HCT116 (cell line): ENCODE data around the gene FKBP2. TPM values are rescaled to one million over a fixed set of nuclear protein-coding genes. Genes with fewer than 3 reads are reported as not detected.
A peak's percentile ranks its signal among the peaks of the same experiment; 100 is the strongest.

Experiments used
- ATAC-seq: fragments of 200-7000 bp; cut with Tn5 transposase; 2 replicates; pipeline ENCODE4 v1.9.1; 2020; ENCODE audit warnings: mild to moderate bottlenecking, moderate library complexity
- BruUV-seq: library from RNA; stranded (reverse); fragments of 400-500 nt; replicated peaks from 2 replicates; lab custom pipeline; 2021; lab: Mats Ljungman, UMichigan
- CTCF ChIA-PET: fragments of 300-600 bp; sonication (Branson Sonifier 250); formaldehyde crosslinking; loops from one replicate; lab custom pipeline; 2021; ENCODE audit warnings: antibody characterized with exemption; lab: Charles Lee
- POLR2A ChIA-PET: fragments of 300-600, 350-600 bp; sonication (Branson Sonifier 250); formaldehyde crosslinking; loops from one replicate; lab custom pipeline; 2021; ENCODE audit warnings: antibody characterized with exemption; lab: Charles Lee
- RAD21 ChIA-PET, 2 experiments: fragments of 300-600 bp; sonication (Branson Sonifier 250); formaldehyde crosslinking; loops; one replicate each; lab custom pipeline; 2023; ENCODE audit warnings: low total read pairs in 2 of 2; ENCODE audit not compliant: uncharacterized antibody in 2 of 2, unreplicated experiment in 2 of 2, low non-redundant PET in 1 of 2; lab: Charles Lee
- DNase-seq: peaks from one replicate; pipeline ENCODE4 v3.0.0-alpha.2; 2010; ENCODE audit warnings: low read depth, low spot score
- H2AFZ ChIP-seq: fragments of 200-600 bp; shearing (Covaris generic), sonication (generic); 2 replicates; pipeline ENCODE4 v1.6.1; 2017; ENCODE audit warnings: low read depth, mixed run types, mixed read lengths, antibody characterized with exemption, low read length; ENCODE audit not compliant: poor library complexity, severe bottlenecking
- H3K27ac ChIP-seq: 2 replicates; pipeline ENCODE4 v1.5.1; 2012; ENCODE audit warnings: low read depth, low read length
- H3K27me3 ChIP-seq: fragments of 200-600 bp; sonication (generic); 2 replicates; pipeline ENCODE4 v1.6.1; 2016; ENCODE audit warnings: mixed run types, low read length, mixed read lengths; ENCODE audit not compliant: insufficient read depth
- H3K36me3 ChIP-seq, 2 experiments: fragments of 200-500 bp in 1 of 2; fragments of 200-600 bp in 1 of 2; sonication (Bioruptor generic) in 1 of 2; sonication (generic) in 1 of 2; 2 replicates each; pipeline versions ENCODE4 v1.5.1 to v1.6.1; 2014 to 2016; ENCODE audit warnings: low read length in 2 of 2, inconsistent platforms in 1 of 2, mixed read lengths in 1 of 2, mixed run types in 1 of 2; ENCODE audit not compliant: insufficient read depth in 2 of 2, control insufficient read depth in 1 of 2
- H3K4me1 ChIP-seq, 2 experiments: fragments of 200-600 bp in 1 of 2; sonication (generic) in 1 of 2; 2 replicates each; pipeline versions ENCODE4 v1.5.1 to v1.6.1; 2012 to 2017; ENCODE audit warnings: low read length in 2 of 2, inconsistent platforms in 1 of 2, mild to moderate bottlenecking in 1 of 2, mixed read lengths in 1 of 2, mixed run types in 1 of 2, moderate library complexity in 1 of 2; ENCODE audit not compliant: insufficient read depth in 2 of 2, control insufficient read depth in 1 of 2
- H3K4me2 ChIP-seq: fragments of 200-600 bp; sonication (generic); 2 replicates; pipeline ENCODE4 v1.6.1; 2017; ENCODE audit warnings: mixed run types, low read length, mixed read lengths
- H3K4me3 ChIP-seq, 2 experiments: fragments of 200-600 bp in 1 of 2; sonication (generic) in 1 of 2; replicated peaks in 1 of 2; 2 replicates each; pipeline ENCODE4 v1.5.1; 2011 to 2016; ENCODE audit warnings: low read length in 2 of 2, control low read depth in 1 of 2, low read depth in 1 of 2, mild to moderate bottlenecking in 1 of 2, mixed read lengths in 1 of 2, mixed run types in 1 of 2
- H3K79me2 ChIP-seq: fragments of 200-600 bp; sonication (generic); 2 replicates; pipeline ENCODE4 v1.6.1; 2017; ENCODE audit warnings: mild to moderate bottlenecking, mixed run types, low read length, moderate library complexity, mixed read lengths; ENCODE audit not compliant: insufficient read depth
- H3K9ac ChIP-seq: fragments of 200-600 bp; sonication (generic); 2 replicates; pipeline ENCODE4 v1.6.1; 2016; ENCODE audit warnings: low read length, mixed read lengths
- H3K9me2 ChIP-seq: fragments of 200-600 bp; sonication (generic), shearing (Covaris generic); 2 replicates; pipeline ENCODE4 v1.6.1; 2017; ENCODE audit warnings: mixed run types, mild to moderate bottlenecking, moderate library complexity; ENCODE audit not compliant: insufficient read depth
- H3K9me3 ChIP-seq, 2 experiments: fragments of 200-500 bp in 1 of 2; fragments of 200-600 bp in 1 of 2; sonication (Bioruptor generic) in 1 of 2; sonication (generic) in 1 of 2; 2 replicates each; pipeline ENCODE4 v1.6.1; 2014 to 2017; ENCODE audit warnings: low read length in 2 of 2, mixed read lengths in 2 of 2, inconsistent platforms in 1 of 2, low read depth in 1 of 2, mild to moderate bottlenecking in 1 of 2, mixed run types in 1 of 2, moderate library complexity in 1 of 2; ENCODE audit not compliant: control insufficient read depth in 1 of 2, insufficient read depth in 1 of 2
- H4K20me1 ChIP-seq: fragments of 200-600 bp; sonication (generic), shearing (Covaris generic); 2 replicates; pipeline ENCODE4 v1.6.1; 2017; ENCODE audit warnings: mixed run types, mild to moderate bottlenecking, moderate library complexity; ENCODE audit not compliant: insufficient read depth
- CEBPB ChIP-seq: IDR thresholded peaks from 2 replicates; pipeline ENCODE4 v1.6.1; 2012; ENCODE audit warnings: low read depth
- FOSL1 ChIP-seq: IDR thresholded peaks from 2 replicates; pipeline ENCODE4 v1.6.1; 2012; ENCODE audit warnings: low read depth
- POLR2AphosphoS5 ChIP-seq: IDR thresholded peaks from 2 replicates; pipeline ENCODE4 v1.6.1; 2011; ENCODE audit warnings: mild to moderate bottlenecking, low read depth, low read length, moderate library complexity
- SIN3A ChIP-seq: IDR thresholded peaks from 2 replicates; pipeline ENCODE4 v1.6.1; 2012; ENCODE audit warnings: low read depth
- SP1 ChIP-seq: IDR thresholded peaks from 2 replicates; pipeline ENCODE4 v1.6.1; 2012; ENCODE audit warnings: low read depth
- SRF ChIP-seq: IDR thresholded peaks from 2 replicates; pipeline ENCODE4 v1.6.1; 2012; ENCODE audit warnings: low read depth
- TCF7L2 ChIP-seq: IDR thresholded peaks from 2 replicates; pipeline ENCODE4 v1.7.0; 2011; ENCODE audit warnings: borderline replicate concordance, inconsistent platforms; ENCODE audit not compliant: insufficient read depth, insufficient read length; ENCODE audit errors: extremely low read depth
- YY1 ChIP-seq: IDR thresholded peaks from 2 replicates; pipeline ENCODE4 v1.6.1; 2011; ENCODE audit warnings: low read length, low read depth, moderate library complexity, mild to moderate bottlenecking; ENCODE audit not compliant: insufficient replicate concordance; ENCODE audit errors: extremely low read depth
- intact Hi-C: fragments of 100-400 bp; cut with micrococcal nuclease; formaldehyde crosslinking; loops from 2 replicates; pipeline ENCODE4 v1.10.0; 2022
- total RNA-seq: library from RNA; stranded (reverse); gene quantifications from one replicate; pipeline ENCODE4 v1.2.1, GENCODE V29; 2021; ENCODE audit not compliant: unreplicated experiment
- TF ChIP-seq, protein P1 (sequence below): IDR thresholded peaks from 2 replicates; pipeline ENCODE4 v1.6.1; 2011; ENCODE audit warnings: mild to moderate bottlenecking, low read length, moderate library complexity; ENCODE audit not compliant: insufficient replicate concordance; ENCODE audit errors: extremely low read depth
- TF ChIP-seq, protein P2 (sequence below): IDR thresholded peaks from 2 replicates; pipeline ENCODE4 v1.6.1; 2012; ENCODE audit warnings: low read depth
- TF ChIP-seq, protein P3 (sequence below): IDR thresholded peaks from 2 replicates; pipeline ENCODE4 v1.6.1; 2012
- TF ChIP-seq, protein P4 (sequence below), 3 experiments: fragments of 200-600 bp in 1 of 3; sonication (generic) in 1 of 3; IDR thresholded peaks in 2 of 3; conservative IDR thresholded peaks in 1 of 3; 2 replicates each; pipeline ENCODE4 v1.5.1; 2012 to 2017; ENCODE audit warnings: low read depth in 2 of 3, low read length in 2 of 3, antibody characterized with exemption in 1 of 3, borderline replicate concordance in 1 of 3, control low read depth in 1 of 3, mild to moderate bottlenecking in 1 of 3, mixed read lengths in 1 of 3, mixed run types in 1 of 3, moderate library complexity in 1 of 3; ENCODE audit not compliant: insufficient read depth in 1 of 3
- TF ChIP-seq, protein P5 (sequence below): IDR thresholded peaks from 2 replicates; pipeline ENCODE4 v1.6.1; 2012

FKBP2 gene
- total RNA-seq, 1 experiment from 2014 or later = 69.2 TPM

DNA sequence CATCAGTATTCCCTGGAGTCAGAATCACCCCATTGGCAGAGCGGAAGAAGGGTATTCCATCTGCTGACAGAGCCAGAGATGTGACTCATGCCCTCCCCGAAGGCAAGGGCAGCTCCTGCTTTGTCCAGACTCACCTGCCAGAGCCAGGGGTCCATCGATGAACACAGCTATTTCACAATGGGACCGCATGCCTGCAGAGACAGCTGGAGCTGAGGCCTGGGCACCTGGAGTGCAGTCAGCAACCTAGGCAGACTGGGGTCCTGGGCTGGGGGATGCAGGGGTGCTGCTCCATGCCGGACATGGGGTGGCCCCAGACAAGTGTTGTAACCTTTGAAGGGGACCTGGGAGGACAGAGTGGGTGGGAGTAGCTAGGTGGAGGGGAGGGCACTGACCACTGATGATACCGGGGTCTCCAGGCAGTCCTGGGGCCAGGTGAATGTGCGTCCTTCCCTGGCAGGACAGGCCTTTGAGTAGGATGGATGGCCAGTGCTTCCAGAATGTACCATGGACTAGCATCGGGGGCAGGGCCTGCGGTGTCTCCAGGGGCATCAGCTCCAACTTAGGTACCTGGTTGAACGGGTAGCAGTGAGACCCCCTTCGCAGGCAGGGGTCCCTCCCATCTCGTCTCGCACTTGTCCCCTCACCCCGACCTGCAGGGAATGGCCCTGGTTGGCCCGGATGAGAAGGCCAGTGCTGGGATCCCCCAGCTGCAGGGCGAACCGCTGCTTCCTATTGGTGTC, 16.6 kb upstream of the FKBP2 start:
- no peaks in the 10 kb centered on the region for H3K9me3 ChIP-seq
- H3K4me1 ChIP-seq = peaks cover 10 to 26% of the 10 kb centered on the region in 2 experiments
- H3K36me3 ChIP-seq = peaks cover 0 to 6% of the 10 kb centered on the region in 2 experiments; a peak in 1 of 4 replicates
- RAD21 ChIA-PET = interaction anchor here in 1 of 2 experiments (0.8 kb wide), 1 partner anchor 20 kb away, joined by 3 read pairs; no protein-coding TSS in a partner anchor
- H3K4me2 ChIP-seq = peak overlapping the region; percentile 100
- no peak for ATAC-seq
- intact Hi-C loops = no loop called here
- no peak overlapping the region for H3K9ac ChIP-seq
- peak overlapping the region in 1 of 2 experiments; percentile 90; a peak in 2 of 4 replicates for H3K4me3 ChIP-seq
- H3K79me2 ChIP-seq = peaks cover 19% of the 10 kb centered on the region; the same call in 1 of the 2 replicates
- CTCF ChIA-PET = interaction anchor here (0.8 to 1.5 kb wide), 2 partner anchors 20 to 80 kb away, joined by 3 to 4 read pairs; no protein-coding TSS in a partner anchor
- peak overlapping the region; percentile 95; the same call in 1 of the 2 replicates for H3K27ac ChIP-seq
- H3K9me2 ChIP-seq = no peaks in the 10 kb centered on the region
- BruUV-seq = no TSS peak
- H2AFZ ChIP-seq = no peak overlapping the region
- no peaks in the 10 kb centered on the region for H3K27me3 ChIP-seq
- TF ChIP-seq, protein P1, sequence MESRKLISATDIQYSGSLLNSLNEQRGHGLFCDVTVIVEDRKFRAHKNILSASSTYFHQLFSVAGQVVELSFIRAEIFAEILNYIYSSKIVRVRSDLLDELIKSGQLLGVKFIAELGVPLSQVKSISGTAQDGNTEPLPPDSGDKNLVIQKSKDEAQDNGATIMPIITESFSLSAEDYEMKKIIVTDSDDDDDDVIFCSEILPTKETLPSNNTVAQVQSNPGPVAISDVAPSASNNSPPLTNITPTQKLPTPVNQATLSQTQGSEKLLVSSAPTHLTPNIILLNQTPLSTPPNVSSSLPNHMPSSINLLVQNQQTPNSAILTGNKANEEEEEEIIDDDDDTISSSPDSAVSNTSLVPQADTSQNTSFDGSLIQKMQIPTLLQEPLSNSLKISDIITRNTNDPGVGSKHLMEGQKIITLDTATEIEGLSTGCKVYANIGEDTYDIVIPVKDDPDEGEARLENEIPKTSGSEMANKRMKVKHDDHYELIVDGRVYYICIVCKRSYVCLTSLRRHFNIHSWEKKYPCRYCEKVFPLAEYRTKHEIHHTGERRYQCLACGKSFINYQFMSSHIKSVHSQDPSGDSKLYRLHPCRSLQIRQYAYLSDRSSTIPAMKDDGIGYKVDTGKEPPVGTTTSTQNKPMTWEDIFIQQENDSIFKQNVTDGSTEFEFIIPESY = no peak
- TF ChIP-seq, protein P2, sequence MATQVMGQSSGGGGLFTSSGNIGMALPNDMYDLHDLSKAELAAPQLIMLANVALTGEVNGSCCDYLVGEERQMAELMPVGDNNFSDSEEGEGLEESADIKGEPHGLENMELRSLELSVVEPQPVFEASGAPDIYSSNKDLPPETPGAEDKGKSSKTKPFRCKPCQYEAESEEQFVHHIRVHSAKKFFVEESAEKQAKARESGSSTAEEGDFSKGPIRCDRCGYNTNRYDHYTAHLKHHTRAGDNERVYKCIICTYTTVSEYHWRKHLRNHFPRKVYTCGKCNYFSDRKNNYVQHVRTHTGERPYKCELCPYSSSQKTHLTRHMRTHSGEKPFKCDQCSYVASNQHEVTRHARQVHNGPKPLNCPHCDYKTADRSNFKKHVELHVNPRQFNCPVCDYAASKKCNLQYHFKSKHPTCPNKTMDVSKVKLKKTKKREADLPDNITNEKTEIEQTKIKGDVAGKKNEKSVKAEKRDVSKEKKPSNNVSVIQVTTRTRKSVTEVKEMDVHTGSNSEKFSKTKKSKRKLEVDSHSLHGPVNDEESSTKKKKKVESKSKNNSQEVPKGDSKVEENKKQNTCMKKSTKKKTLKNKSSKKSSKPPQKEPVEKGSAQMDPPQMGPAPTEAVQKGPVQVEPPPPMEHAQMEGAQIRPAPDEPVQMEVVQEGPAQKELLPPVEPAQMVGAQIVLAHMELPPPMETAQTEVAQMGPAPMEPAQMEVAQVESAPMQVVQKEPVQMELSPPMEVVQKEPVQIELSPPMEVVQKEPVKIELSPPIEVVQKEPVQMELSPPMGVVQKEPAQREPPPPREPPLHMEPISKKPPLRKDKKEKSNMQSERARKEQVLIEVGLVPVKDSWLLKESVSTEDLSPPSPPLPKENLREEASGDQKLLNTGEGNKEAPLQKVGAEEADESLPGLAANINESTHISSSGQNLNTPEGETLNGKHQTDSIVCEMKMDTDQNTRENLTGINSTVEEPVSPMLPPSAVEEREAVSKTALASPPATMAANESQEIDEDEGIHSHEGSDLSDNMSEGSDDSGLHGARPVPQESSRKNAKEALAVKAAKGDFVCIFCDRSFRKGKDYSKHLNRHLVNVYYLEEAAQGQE = no peak
- TF ChIP-seq YY1 (no peak), CEBPB (no peak), SP1 (no peak), FOSL1 (no peak), SIN3A (no peak), SRF (no peak), POLR2AphosphoS5 (no peak), TCF7L2 (no peak)
- TF ChIP-seq, protein P3, sequence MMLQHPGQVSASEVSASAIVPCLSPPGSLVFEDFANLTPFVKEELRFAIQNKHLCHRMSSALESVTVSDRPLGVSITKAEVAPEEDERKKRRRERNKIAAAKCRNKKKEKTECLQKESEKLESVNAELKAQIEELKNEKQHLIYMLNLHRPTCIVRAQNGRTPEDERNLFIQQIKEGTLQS = no peak
- TF ChIP-seq, protein P4, sequence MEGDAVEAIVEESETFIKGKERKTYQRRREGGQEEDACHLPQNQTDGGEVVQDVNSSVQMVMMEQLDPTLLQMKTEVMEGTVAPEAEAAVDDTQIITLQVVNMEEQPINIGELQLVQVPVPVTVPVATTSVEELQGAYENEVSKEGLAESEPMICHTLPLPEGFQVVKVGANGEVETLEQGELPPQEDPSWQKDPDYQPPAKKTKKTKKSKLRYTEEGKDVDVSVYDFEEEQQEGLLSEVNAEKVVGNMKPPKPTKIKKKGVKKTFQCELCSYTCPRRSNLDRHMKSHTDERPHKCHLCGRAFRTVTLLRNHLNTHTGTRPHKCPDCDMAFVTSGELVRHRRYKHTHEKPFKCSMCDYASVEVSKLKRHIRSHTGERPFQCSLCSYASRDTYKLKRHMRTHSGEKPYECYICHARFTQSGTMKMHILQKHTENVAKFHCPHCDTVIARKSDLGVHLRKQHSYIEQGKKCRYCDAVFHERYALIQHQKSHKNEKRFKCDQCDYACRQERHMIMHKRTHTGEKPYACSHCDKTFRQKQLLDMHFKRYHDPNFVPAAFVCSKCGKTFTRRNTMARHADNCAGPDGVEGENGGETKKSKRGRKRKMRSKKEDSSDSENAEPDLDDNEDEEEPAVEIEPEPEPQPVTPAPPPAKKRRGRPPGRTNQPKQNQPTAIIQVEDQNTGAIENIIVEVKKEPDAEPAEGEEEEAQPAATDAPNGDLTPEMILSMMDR (IDR thresholded peaks at IDR 0.05 in 2 of 3, conservative IDR thresholded peaks at IDR 0.05 in 1 of 3; ENCODE audit: borderline replicate concordance in 1 of 3, insufficient read depth in 1 of 3, low read depth in 2 of 3, low read length in 2 of 3) = no peak
- TF ChIP-seq, protein P5, sequence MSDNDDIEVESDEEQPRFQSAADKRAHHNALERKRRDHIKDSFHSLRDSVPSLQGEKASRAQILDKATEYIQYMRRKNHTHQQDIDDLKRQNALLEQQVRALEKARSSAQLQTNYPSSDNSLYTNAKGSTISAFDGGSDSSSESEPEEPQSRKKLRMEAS = no peak
- no peaks in the 10 kb centered on the region for H4K20me1 ChIP-seq
- POLR2A ChIA-PET = no interaction called here
- no peak for DNase-seq
